GM19324 (cell line): ENCODE data around the gene TMEM240.
"Not testable (repeated sequence)": the region's sequence is repeated elsewhere in the genome, so short reads cannot be mapped to it uniquely, and the experiment has no call there.

Source experiments
- ATAC-seq: cut with Tn5 transposase; IDR thresholded peaks from one replicate; pipeline ENCODE4 v1.9.1; 2021; ENCODE audit warnings: mild to moderate bottlenecking, moderate library complexity; ENCODE audit not compliant: unreplicated experiment, low FRiP score

Gene TMEM240

GRCh38 chr1:1527092-1527816 lies 13.2 kb downstream of the TMEM240 start:
- no peak for ATAC-seq

- ATAC-seq: not testable (repeated sequence)
Measured at GRCh38 chr1:1526476-1526875, 13.9 kb downstream of the TMEM240 start.

- not testable (repeated sequence) for ATAC-seq
Measured at GRCh38 chr1:1524750-1525383, 15.6 kb downstream of the TMEM240 start.

- ATAC-seq: not testable (repeated sequence)
Measured at GRCh38 chr1:1523651-1524050, 16.8 kb downstream of the TMEM240 start.

- not testable (repeated sequence) for ATAC-seq
Measured at GRCh38 chr1:1523226-1523625, 17.2 kb downstream of the TMEM240 start.

- ATAC-seq: not testable (repeated sequence)
Measured at GRCh38 chr1:1522536-1522935, 17.9 kb downstream of the TMEM240 start.

GRCh38 chr1:1521331-1521730 lies 19.1 kb downstream of the TMEM240 start:
- no peak for ATAC-seq

GRCh38 chr1:1519805-1520505 lies 20.5 kb downstream of the TMEM240 start:
- ATAC-seq: not testable (repeated sequence)

- not testable (repeated sequence) for ATAC-seq
Measured at GRCh38 chr1:1518621-1519007, 21.8 kb downstream of the TMEM240 start.

- ATAC-seq: no peak
Measured at GRCh38 chr1:1517973-1518620, 22.3 kb downstream of the TMEM240 start.

- not testable (repeated sequence) for ATAC-seq
Measured at GRCh38 chr1:1516923-1517322, 23.5 kb downstream of the TMEM240 start.

- ATAC-seq: not testable (repeated sequence)
Measured at GRCh38 chr1:1514376-1514775, 26.0 kb downstream of the TMEM240 start.

GRCh38 chr1:1513675-1514074 lies 26.7 kb downstream of the TMEM240 start:
- ATAC-seq: not testable (repeated sequence)

GRCh38 chr1:1512425-1512824 lies 28.0 kb downstream of the TMEM240 start:
- ATAC-seq: not testable (repeated sequence)

GRCh38 chr1:1511533-1512285 lies 28.7 kb downstream of the TMEM240 start, which contains the start of gene ATAD3A:
Gene ATAD3A (plus strand): TSS chr1:1512162. CDS start chr1:1512269, 107 bp downstream.
- ATAC-seq: peak; percentile 93

- no peak for ATAC-seq
Measured at GRCh38 chr1:1510912-1511532, 29.4 kb downstream of the TMEM240 start.

GRCh38 chr1:1509465-1509850 lies 31.0 kb downstream of the TMEM240 start:
- ATAC-seq: not testable (repeated sequence)

GRCh38 chr1:1508775-1509464 lies 31.5 kb downstream of the TMEM240 start:
- not testable (repeated sequence) for ATAC-seq

- no peak for ATAC-seq
Measured at GRCh38 chr1:1507305-1507704, 33.1 kb downstream of the TMEM240 start.
